Stomach (tissue), 9 donors: ENCODE measurements around the gene OGA. TPM values are rescaled to one million over a fixed set of nuclear protein-coding genes. Genes with fewer than 3 reads are reported as not detected.
A peak's percentile ranks its signal among the peaks of the same experiment; 100 is the strongest.

Experiments used
- DNase-seq, 2 donors: peaks; one replicate each; pipeline versions ENCODE4 v3.0.0 to v3.0.0-alpha.2; 2013 to 2019
- H3K27ac ChIP-seq, 5 donors: fragments of 200-600 bp in 4 of 5; sonication (generic) in 4 of 5; one replicate each; pipeline ENCODE4 v1.5.1; 2013 to 2019; ENCODE audit warnings: mild to moderate bottlenecking in 1 of 5, moderate library complexity in 1 of 5
- H3K27me3 ChIP-seq, 3 donors: fragments of 200-600 bp; sonication (generic); one replicate each; pipeline ENCODE4 v1.5.1; 2017 to 2019; ENCODE audit warnings: mixed run types in 1 of 3
- H3K36me3 ChIP-seq, 4 donors: fragments of 200-600 bp; sonication (generic); 1 replicate in 3 of 4; 2 replicates in 1 of 4; pipeline ENCODE4 v1.5.1; 2016 to 2019
- H3K4me1 ChIP-seq, 4 donors: fragments of 200-600 bp; sonication (generic); one replicate each; pipeline ENCODE4 v1.5.1; 2016 to 2019
- H3K4me3 ChIP-seq, 4 donors: fragments of 200-600 bp; sonication (generic) in 3 of 4; one replicate each; pipeline ENCODE4 v1.5.1; 2016 to 2019; ENCODE audit warnings: mild to moderate bottlenecking in 1 of 4
- H3K9me3 ChIP-seq, 4 donors: fragments of 200-600 bp; sonication (generic); one replicate each; pipeline ENCODE4 v1.5.1; 2016 to 2019
- EP300 ChIP-seq: sonication (generic); formaldehyde crosslinking; IDR thresholded peaks from one replicate; pipeline ENCODE4 v1.6.1; 2017; ENCODE audit warnings: antibody characterized with exemption
- POLR2A ChIP-seq, 4 donors: fragments of 450-650 bp; IDR thresholded peaks; one replicate each; pipeline ENCODE4 v1.6.1; 2016; ENCODE audit warnings: antibody characterized with exemption in 4 of 4, control low read depth in 2 of 4, mild to moderate bottlenecking in 1 of 4, moderate library complexity in 1 of 4
- POLR2AphosphoS5 ChIP-seq, 3 donors: sonication (generic); formaldehyde crosslinking; IDR thresholded peaks; one replicate each; pipeline ENCODE4 v1.6.1; 2016; ENCODE audit warnings: antibody characterized with exemption in 3 of 3
- WGBS, 5 donors: extraction: QIAGEN DNeasy Blood & Tissue Kit in 3 of 5; methylation state at CpG; one replicate each; pipeline versions ENCODE4 v1.1.5 to v1.1.7; 2013 to 2018; 5-methylcytosine and 5-hydroxymethylcytosine counted together
- intact Hi-C: fragments of 100-400 bp; cut with DNase I; formaldehyde crosslinking; loops from one replicate; pipeline ENCODE4 v1.15.1; 2023; ENCODE audit warnings: low total_unique reads
- polyA plus RNA-seq, 3 donors: library from polyadenylated mRNA; stranded (reverse); fragments of 200-250 nt; gene quantifications; one replicate each; pipeline ENCODE4 v1.2.3, GENCODE V29; 2013
- total RNA-seq, 5 donors: library from RNA; depleted of rRNA; stranded (reverse); fragments of >200 nt; gene quantifications; one replicate each; pipeline versions ENCODE4 v1.1.0 to v1.2.3, GENCODE V29; 2014 to 2016
- TF ChIP-seq, protein P1 (sequence below), 7 experiments: fragments of 450-650 bp in 4 of 7; fragments of 200-600 bp in 3 of 7; sonication (generic) in 3 of 7; IDR thresholded peaks; one replicate each; pipeline ENCODE4 v1.5.1; 2016 to 2019; ENCODE audit warnings: antibody characterized with exemption in 7 of 7, control low read depth in 2 of 7, mild to moderate bottlenecking in 1 of 7
- donor health status: healthy with polysubstance abuse.
- donor health status: Bipolar disorder and iron deficiency.
- donor health status: healthy.

The OGA gene
- total and polyA plus RNA-seq, 8 donors = 18.9 to 312 (median 131) TPM

- peak in 1 of 2 donors; percentile 2 for DNase-seq
- Histone ChIP-seq H3K4me1 (peaks cover 17 to 36% (median 25%) of the 10 kb centered on the region in 4 donors), H3K4me3 (no peak overlapping the region), H3K27me3 (no peaks in the 10 kb centered on the region), H3K36me3 (peaks cover 0 to 12% (median 8%) of the 10 kb centered on the region in 4 donors), H3K27ac (no peak overlapping the region), H3K9me3 (no peaks in the 10 kb centered on the region)
- no peak for TF ChIP-seq POLR2AphosphoS5 (IDR thresholded peaks at IDR 0.05)
- TF ChIP-seq, protein P1, sequence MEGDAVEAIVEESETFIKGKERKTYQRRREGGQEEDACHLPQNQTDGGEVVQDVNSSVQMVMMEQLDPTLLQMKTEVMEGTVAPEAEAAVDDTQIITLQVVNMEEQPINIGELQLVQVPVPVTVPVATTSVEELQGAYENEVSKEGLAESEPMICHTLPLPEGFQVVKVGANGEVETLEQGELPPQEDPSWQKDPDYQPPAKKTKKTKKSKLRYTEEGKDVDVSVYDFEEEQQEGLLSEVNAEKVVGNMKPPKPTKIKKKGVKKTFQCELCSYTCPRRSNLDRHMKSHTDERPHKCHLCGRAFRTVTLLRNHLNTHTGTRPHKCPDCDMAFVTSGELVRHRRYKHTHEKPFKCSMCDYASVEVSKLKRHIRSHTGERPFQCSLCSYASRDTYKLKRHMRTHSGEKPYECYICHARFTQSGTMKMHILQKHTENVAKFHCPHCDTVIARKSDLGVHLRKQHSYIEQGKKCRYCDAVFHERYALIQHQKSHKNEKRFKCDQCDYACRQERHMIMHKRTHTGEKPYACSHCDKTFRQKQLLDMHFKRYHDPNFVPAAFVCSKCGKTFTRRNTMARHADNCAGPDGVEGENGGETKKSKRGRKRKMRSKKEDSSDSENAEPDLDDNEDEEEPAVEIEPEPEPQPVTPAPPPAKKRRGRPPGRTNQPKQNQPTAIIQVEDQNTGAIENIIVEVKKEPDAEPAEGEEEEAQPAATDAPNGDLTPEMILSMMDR (IDR thresholded peaks at IDR 0.05) = no peak
- no peak for TF ChIP-seq POLR2A (IDR thresholded peaks at IDR 0.05)
- no peak for TF ChIP-seq EP300
- 89 to 96% (median 94%) methylated on average over 9 to 10 of the region's 10 CpGs for WGBS, 5 donors
- intact Hi-C loops = no loop called here
Observed at GRCh38 chr10:101827919-101828600, 9.8 kb upstream of the OGA start.

GRCh38 chr10:101826852-101827434 lies 8.7 kb upstream of the OGA start:
- no peak for DNase-seq
- intact Hi-C loops = no loop called here
- WGBS, 5 donors = 90 to 97% (median 95%) methylated on average over 4 to 5 of the region's 5 CpGs

GRCh38 chr10:101824736-101825135 lies 6.5 kb upstream of the OGA start:
- intact Hi-C loops = no loop called here
- DNase-seq = no peak
- WGBS, 5 donors = 65 to 93% (median 91%) methylated on average over 2 of the region's 2 CpGs

More at GRCh38 chr10:101826852-101827434, 8.7 kb upstream of the OGA start:
- peaks cover 17 to 36% (median 23%) of the 10 kb centered on the region in 4 donors for H3K4me1 ChIP-seq
- TF ChIP-seq EP300 (no peak), POLR2A (IDR thresholded peaks at IDR 0.05) (no peak), POLR2AphosphoS5 (IDR thresholded peaks at IDR 0.05) (no peak)
- TF ChIP-seq, protein P1 (IDR thresholded peaks at IDR 0.05) = no peak
- no peaks in the 10 kb centered on the region for H3K9me3 ChIP-seq
- H3K4me3 ChIP-seq = no peak overlapping the region
- peaks cover 0 to 12% (median 8%) of the 10 kb centered on the region in 4 donors for H3K36me3 ChIP-seq
- no peaks in the 10 kb centered on the region for H3K27me3 ChIP-seq
- no peak overlapping the region for H3K27ac ChIP-seq

DNA sequence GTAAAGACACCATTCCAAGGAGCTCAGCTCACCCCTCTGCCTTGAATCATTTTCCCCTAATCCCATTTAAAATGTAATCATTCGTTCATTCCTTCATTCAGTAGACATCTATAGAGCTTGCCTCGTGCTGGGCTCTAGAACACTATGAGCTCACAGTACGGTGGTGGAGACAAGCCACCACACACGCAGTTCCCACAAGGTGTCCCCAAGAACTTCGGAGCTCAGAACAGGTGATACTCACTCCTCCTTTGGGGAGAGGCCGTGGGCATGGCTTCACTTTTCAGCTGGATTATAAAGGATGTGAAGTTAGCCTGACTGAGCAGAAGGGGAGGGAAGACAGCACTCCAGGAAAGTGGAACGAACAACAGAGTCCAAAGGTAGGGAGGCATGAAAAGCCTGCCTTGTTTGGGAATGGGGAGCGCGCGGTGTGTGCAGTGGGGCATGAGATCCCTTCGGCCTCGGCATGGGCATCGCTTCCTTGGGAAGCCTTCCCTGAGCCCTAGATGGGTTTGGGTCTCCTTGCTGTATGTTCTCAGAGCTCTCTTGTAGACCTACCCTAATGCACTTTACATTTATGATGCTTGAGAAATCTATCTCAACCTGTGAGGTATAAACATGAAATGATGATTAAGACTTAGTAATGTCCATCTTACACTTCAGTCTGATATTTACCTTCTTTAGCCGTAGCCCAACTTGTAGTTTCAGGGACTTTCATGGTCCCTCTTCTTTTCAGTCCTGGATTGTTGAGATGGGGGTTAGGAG lies 809 bp upstream of the OGA start:
- H3K36me3 ChIP-seq = no peaks in the 10 kb centered on the region
- no peaks in the 10 kb centered on the region for H3K9me3 ChIP-seq
- H3K4me3 ChIP-seq = peak overlapping the region; percentile 98 to 99 (median 99)
- peak overlapping the region; percentile 62 to 97 (median 94) for H3K27ac ChIP-seq
- TF ChIP-seq, protein P1 (IDR thresholded peaks at IDR 0.05) = no peak
- TF ChIP-seq EP300 (no peak), POLR2A (IDR thresholded peaks at IDR 0.05) (no peak), POLR2AphosphoS5 (IDR thresholded peaks at IDR 0.05) (no peak)
- H3K27me3 ChIP-seq = no peaks in the 10 kb centered on the region
- peaks cover 19 to 42% (median 31%) of the 10 kb centered on the region in 4 donors for H3K4me1 ChIP-seq
- DNase-seq = no peak
- WGBS, 5 donors = 10 to 30% (median 16%) methylated on average over 13 to 14 of the region's 14 CpGs
- intact Hi-C loops = no loop called here

More at GRCh38 chr10:101824736-101825135, 6.5 kb upstream of the OGA start:
- no peak overlapping the region for H3K4me3 ChIP-seq
- peaks cover under 1 to 19% (median 6%) of the 10 kb centered on the region in 4 donors for H3K4me1 ChIP-seq
- H3K27me3 ChIP-seq = no peaks in the 10 kb centered on the region
- no peak overlapping the region for H3K27ac ChIP-seq
- TF ChIP-seq EP300 = no peak
- TF ChIP-seq POLR2A (IDR thresholded peaks at IDR 0.05) = no peak
- no peaks in the 10 kb centered on the region for H3K9me3 ChIP-seq
- peaks cover 0 to 12% (median 8%) of the 10 kb centered on the region in 4 donors for H3K36me3 ChIP-seq
